Renal cortex interstitium (tissue), 11 donors: ENCODE data around the gene ACOT2. TPM values are rescaled to one million over a fixed set of nuclear protein-coding genes. Genes with fewer than 3 reads are reported as not detected.

ENCODE experiments used
- DNase-seq, 11 donors: peaks; one replicate each; pipeline ENCODE4 v3.0.0-alpha.2; 2013; ENCODE audit warnings: low read depth in 9 of 11, low spot score in 4 of 11; ENCODE audit errors: extremely low read depth in 1 of 11
- polyA plus RNA-seq, 3 donors: library from polyadenylated mRNA; unstranded; fragments of 120-200 nt; gene quantifications; one replicate each; pipeline ENCODE4 v1.2.1, GENCODE V29; 2013; ENCODE audit not compliant: insufficient read length in 3 of 3

Gene ACOT2
- polyA plus RNA-seq, 3 donors = 61.8 to 84.3 (median 64.3) TPM

DNA sequence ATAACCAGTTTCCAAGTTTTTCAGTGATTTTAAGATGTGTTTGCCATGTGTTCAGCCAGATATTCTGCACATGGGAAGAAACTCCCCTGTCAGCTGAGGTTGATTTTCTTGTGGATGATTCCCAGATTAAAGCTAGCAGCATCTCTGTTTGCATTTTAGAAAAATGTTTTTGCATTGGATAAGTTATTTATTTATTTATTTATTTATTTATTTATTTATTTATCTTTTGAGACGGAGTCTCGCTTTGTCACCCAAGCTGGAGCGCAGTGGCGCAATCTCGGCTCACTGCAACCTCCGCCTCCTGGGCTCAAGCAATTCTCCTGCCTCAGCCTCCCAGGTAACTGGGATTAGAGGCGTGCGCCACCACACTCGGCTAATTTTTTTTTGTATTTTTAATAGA is 25.5 kb downstream of the ACOT2 start:
- no peak for DNase-seq

DNA sequence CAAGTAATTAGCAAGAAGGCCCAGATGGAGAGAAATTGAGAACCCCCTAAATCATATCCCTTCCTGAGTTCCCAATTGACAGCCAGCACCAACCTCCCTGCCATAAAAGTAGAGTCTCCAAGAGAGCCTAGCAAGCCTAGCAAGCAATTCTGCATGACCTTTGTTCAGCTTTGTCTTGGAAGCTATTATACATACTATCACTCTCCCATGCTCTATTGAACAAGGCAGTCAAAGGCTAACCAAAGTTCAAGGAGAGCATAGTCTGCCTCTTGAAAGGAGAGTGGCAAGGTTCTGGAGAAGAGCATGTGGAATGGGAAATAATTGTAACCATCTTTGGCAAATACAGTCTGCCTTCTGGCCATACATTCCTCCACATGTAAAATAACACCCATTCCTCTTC is 30.5 kb downstream of the ACOT2 start:
- DNase-seq = peak in 1 of 11 donors; percentile 22

DNA sequence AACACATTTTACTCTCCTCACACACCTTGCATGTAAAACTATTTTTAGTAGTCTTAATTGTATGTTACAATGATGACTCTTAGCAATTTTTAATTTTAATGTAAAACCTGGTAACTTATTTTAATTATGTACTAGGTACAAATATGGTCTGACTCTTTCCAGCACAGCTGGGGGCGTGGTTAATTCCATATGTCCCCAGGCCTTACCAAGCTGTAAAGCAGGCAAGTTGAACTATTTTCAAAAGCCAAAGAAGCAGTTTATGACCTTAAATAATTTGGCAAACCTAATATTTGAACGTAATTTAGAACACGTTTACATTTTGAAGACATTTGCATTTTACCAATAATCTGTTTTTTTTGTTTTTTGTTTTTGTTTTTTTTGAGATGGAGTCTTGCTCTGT is 34.0 kb downstream of the ACOT2 start:
- DNase-seq = no peak

DNA sequence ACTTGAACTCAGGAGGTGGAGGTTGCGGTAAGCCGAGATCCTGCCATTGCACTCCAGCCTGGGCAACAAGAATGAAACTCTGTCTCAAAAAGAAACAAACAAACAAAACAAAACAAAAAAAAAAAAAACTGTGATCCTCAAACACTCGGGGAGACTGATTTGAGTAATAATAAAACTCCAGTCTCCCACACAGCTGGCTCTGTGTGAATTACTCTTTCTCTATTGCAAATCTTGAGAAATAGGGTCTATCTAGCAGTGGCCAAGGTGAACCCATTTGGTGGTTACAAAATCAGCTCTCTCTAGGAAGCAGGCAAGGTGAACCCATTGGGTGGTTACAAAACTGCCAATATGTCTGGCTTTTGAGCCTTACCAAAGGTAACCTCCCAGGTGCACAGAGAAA is 37.3 kb downstream of the ACOT2 start:
- DNase-seq = no peak

DNA sequence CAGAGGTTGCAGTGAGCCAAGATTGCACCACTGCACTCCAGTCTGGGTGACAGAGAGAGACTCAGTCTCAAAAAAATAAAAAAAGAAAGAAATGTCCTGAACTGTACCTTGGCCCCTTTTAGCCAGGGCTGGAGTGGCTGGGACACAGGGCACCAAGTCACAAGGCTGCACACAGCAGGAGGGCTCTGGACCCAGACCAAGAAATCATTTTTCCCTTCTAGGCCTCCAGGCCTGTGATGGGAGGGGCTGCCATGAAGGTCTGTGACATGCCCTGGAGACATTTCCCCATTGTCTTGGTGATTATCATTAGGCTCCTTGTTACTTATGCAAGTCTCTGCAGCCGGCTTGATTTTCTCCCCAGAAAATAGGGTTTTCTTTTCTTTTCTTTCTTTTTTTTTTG is 38.2 kb downstream of the ACOT2 start:
- no peak for DNase-seq

DNA sequence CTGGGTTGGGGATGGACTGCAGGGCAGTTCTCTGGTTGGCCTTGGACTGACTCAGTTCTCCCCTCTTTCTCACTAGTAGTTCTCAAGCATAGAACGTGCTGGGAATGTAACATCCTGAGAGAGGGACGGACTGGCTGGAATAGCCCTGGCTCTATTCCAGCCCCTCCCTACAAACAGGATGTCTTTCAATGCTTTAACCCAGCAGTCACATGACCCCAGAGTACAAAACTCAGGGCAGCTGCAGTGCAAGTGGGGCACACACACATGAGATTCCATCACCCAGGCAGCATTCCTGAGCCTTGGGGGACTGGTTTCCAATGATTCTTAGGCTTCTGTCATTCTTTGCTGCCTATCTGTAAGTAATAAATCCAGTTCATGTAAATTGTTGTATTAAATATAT is 41.7 kb downstream of the ACOT2 start:
- no peak for DNase-seq

DNA sequence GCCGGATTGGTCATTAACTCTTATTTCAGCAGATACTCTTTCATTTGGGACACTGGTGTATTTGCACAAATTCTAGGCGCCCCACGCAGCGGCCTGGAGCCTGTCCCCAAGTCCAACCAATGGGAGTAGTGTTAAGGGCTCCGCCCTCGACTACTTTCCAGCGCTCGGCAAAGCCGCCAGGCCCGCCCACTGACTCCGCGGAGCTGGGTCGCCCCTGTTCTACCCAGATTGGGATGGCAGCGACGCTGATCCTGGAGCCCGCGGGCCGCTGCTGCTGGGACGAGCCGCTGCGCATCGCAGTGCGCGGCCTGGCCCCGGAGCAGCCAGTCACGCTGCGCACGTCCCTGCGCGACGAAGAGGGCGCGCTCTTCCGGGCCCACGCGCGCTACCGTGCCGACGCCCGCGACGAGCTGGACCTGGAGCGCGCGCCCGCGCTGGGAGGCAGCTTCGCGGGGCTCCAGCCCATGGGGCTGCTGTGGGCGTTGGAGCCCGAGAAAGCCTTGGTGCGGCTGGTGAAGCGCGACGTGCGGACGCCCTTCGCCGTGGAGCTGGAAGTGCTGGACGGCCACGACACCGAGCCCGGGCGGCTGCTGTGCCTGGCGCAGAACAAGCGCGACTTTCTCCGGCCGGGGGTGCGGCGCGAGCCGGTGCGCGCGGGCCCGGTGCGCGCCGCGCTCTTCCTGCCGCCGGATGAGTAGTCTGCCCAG is 43.5 kb downstream of the ACOT2 start, which contains the start of gene ACOT6:
ACOT6 (plus strand) TSS at position 179 of the 707 bp plus-strand sequence; CDS start at position 234, 55 bp downstream.
- peak in 9 of 11 donors; percentile 45 to 67 (median 57) for DNase-seq

DNA sequence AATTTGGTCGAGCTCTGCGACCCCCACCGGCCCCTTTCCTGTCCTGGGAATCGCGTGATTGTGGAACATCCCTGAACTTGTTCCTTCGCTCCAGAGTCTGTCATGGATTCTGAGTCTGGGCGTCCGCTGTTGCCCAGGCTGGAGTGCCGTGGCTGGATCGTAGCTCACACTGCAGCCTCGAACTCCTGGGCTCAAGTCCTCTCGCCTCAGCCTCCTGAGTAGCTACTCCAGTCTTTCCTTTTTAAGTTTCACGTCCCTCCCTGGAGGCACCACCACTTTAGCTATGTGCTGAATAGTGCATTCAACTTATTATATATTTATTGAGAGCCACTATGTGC is 44.0 kb downstream of the ACOT2 start:
- DNase-seq = no peak

DNA sequence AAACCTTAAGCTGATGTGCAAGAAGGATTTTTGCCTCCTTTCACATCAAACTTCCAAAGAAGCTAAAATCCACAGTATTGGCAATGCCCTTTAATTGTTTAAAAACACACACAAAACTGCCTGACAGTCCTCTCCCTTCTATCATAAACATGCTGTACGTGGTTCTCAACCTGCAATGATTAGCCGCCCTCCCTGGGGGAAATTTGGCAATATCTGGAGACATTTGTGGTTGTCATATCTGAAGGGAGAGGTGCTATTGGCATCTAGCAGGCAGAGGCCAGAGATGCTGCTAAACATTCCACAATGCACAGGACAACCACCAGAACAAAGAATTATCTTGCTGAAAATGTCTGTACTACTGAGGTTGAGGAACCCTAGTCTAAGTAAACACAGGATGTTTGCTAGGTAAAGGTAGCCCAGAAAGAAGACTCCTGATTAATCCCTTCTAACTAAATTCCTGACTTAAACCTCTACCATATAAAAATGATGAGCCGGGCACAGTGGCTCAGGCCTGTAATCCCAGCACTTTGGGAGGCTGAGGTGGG is 44.5 kb downstream of the ACOT2 start:
- no peak for DNase-seq

DNA sequence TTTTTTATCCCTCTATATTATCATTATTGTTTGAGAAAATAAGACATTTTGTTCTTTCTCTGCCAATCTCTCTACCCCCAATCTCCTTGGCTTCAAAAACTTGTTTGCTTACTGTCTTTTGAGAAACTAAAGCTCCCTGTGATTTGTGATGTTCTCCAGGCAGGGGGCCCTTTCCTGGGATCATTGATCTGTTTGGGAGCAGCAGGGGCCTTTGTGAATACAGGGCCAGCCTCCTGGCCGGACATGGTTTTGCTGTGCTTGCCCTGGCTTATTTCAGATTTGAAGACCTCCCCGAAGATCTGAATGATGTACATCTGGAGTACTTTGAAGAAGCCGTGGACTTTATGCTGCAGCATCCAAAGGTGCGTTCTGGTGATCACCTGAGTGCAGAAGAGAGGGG is 47.8 kb downstream of the ACOT2 start:
- no peak for DNase-seq

DNA sequence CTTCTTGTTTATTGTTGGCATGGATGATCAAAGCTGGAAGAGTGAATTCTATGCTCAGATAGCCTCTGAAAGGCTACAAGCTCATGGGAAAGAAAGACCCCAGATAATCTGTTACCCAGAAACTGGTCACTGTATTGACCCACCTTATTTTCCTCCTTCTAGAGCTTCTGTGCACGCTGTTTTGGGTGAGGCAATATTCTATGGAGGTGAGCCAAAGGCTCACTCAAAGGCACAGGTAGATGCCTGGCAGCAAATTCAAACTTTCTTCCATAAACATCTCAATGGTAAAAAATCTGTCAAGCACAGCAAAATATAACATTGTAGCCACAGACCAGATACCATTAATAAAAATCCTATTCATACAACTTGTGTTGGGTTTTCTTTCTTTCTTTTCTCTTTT is 50.5 kb downstream of the ACOT2 start:
- DNase-seq = no peak

DNA sequence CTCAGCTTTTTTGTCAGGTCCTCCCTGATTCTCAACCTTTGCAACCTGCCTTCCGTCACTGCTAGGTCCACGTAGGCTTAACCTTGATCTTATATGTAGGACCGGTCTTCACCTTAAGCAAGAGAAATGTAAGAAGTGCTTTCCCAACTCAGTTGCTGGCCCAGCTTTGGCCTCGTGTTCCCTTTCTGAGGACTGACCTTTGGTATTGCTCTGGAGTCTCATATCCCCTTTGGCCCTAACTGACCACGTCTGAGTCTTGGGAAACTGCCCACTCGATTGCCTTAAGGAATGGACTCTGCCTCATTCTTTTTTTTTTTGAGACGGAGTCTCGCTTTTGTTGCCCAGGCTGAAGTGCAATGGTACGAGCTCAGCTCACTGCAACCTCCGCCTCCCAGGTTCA is 51.3 kb downstream of the ACOT2 start:
- no peak for DNase-seq

DNA sequence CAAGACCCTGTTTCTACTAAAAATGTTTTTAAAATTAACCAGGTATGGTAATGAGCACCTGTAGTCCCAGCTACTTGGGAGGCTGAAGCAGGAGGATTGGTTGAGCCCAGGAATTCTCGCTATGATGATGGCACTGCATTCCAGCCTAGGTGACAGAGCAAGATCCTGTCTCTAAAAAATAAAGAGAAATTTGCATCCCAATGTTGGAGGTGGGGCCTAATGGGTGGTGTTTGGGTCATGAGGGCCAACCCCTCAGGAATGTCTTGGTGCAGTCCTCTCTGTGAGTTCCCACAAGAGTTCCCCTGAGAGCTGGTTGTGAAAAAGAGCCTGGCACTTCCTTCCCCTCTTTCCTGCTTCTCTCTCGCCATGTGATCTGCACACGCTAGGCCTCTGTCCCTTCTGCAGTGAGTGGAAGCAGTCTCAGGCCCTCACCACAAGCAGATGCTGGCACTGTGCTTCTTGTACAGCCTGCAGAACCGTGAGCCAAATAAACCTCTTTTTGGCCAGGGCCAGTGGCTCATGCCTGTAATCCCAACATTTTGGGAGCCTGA is 54.6 kb downstream of the ACOT2 start:
- DNase-seq = no peak

Other genes starting within 250 kb of the ACOT2 start
- gene NUMB, start 110.7 kb upstream of the ACOT2 start, polyA plus RNA-seq = 100 to 1,000 TPM in 1 of 3 donors, 10 to 100 TPM in 2; 78.3 to 112 (median 87.8) TPM
- 10 to 100 TPM in 1 of 3 donors, 1 to 10 TPM in 2; 9.8 to 12.9 (median 9.8) TPM for gene RIOX1, start 78.3 kb upstream of the ACOT2 start, polyA plus RNA-seq
- gene ACOT1, start 32.1 kb upstream of the ACOT2 start, polyA plus RNA-seq = 10 to 100 TPM in 2 of 3 donors, 1 to 10 TPM in 1; 9.7 to 11.7 (median 10.2) TPM
- gene HEATR4, start 10.3 kb upstream of the ACOT2 start, polyA plus RNA-seq = 1 to 10 TPM; 2.0 to 3.4 (median 2.1) TPM
- 1 to 10 TPM; 3.3 to 3.5 (median 3.5) TPM for gene ACOT4, start 22.7 kb downstream of the ACOT2 start, polyA plus RNA-seq
- under 1 TPM in 2 of 3 donors, not detected in 1; 0.30 to 0.39 TPM for gene ACOT6, start 43.3 kb downstream of the ACOT2 start, polyA plus RNA-seq
- 10 to 100 TPM; 18.1 to 22.4 (median 20.8) TPM for gene DNAL1, start 75.8 kb downstream of the ACOT2 start, polyA plus RNA-seq
- gene PNMA1, start 145.2 kb downstream of the ACOT2 start, polyA plus RNA-seq = 10 to 100 TPM; 79.5 to 96.4 (median 90.5) TPM